Measurements from ENCODE around the gene FAM234B.

DNA sequence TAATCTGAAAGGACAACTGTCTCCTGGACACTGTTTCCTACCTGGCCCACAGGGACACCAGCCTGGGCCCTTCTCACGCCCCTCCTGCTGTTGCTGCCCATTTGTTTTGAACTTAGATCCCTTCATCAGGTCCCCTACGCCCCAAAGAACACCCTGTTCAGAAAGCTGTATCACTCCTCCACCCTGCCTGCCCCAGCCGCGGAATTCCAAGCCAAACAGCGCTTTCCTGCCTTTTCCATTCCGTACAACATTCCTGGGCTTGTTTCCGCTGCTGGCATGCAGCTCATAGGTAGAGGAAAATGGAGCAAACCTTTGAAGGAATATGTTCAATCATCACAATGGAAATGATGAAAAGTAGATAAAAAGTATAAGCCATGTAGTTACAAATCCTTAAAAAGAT is 72.1 kb downstream of the FAM234B start:
- TF ChIP-seq, protein P1, sequence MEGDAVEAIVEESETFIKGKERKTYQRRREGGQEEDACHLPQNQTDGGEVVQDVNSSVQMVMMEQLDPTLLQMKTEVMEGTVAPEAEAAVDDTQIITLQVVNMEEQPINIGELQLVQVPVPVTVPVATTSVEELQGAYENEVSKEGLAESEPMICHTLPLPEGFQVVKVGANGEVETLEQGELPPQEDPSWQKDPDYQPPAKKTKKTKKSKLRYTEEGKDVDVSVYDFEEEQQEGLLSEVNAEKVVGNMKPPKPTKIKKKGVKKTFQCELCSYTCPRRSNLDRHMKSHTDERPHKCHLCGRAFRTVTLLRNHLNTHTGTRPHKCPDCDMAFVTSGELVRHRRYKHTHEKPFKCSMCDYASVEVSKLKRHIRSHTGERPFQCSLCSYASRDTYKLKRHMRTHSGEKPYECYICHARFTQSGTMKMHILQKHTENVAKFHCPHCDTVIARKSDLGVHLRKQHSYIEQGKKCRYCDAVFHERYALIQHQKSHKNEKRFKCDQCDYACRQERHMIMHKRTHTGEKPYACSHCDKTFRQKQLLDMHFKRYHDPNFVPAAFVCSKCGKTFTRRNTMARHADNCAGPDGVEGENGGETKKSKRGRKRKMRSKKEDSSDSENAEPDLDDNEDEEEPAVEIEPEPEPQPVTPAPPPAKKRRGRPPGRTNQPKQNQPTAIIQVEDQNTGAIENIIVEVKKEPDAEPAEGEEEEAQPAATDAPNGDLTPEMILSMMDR (IDR thresholded peaks at IDR 0.05) = no peak
- TF ChIP-seq EP300 (IDR thresholded peaks at IDR 0.05) = no peak
- no peak for TF ChIP-seq POLR2AphosphoS5 (IDR thresholded peaks at IDR 0.05)
- TF ChIP-seq POLR2A (IDR thresholded peaks at IDR 0.05) = no peak

Measured in gastroesophageal sphincter (tissue), 3 donors.